Globus pallidus (tissue), 1 donor: Measurements from ENCODE around the gene KRT73.
"Not testable (repeated sequence)": the region's sequence is repeated elsewhere in the genome, so short reads cannot be mapped to it uniquely, and the experiment has no call there.

Experiments
- DNase-seq: peaks from one replicate; pipeline ENCODE4 v3.0.0-alpha.2; 2015; ENCODE audit warnings: low spot score

Gene KRT73

GRCh38 chr12:52600071-52600470, 18.3 kb downstream of the KRT73 start:
- no peak for DNase-seq

- DNase-seq = no peak
Measured at GRCh38 chr12:52598966-52599365, 19.4 kb downstream of the KRT73 start.

- not testable (repeated sequence) for DNase-seq
Measured at GRCh38 chr12:52594237-52594636, 24.1 kb downstream of the KRT73 start.

GRCh38 chr12:52591521-52591920, 26.8 kb downstream of the KRT73 start:
- no peak for DNase-seq

- DNase-seq = no peak
Measured at GRCh38 chr12:52590021-52590420, 28.3 kb downstream of the KRT73 start.

GRCh38 chr12:52587563-52587962, 30.8 kb downstream of the KRT73 start:
- no peak for DNase-seq

- no peak for DNase-seq
Measured at GRCh38 chr12:52585946-52586345, 32.4 kb downstream of the KRT73 start.

GRCh38 chr12:52585066-52585465, 33.3 kb downstream of the KRT73 start:
- no peak for DNase-seq

- DNase-seq = no peak
Measured at GRCh38 chr12:52584156-52584682, 34.1 kb downstream of the KRT73 start.

- peak; percentile 37 for DNase-seq
Measured at GRCh38 chr12:52582971-52583456, 35.3 kb downstream of the KRT73 start.

- DNase-seq = no peak
Measured at GRCh38 chr12:52582486-52582885, 35.9 kb downstream of the KRT73 start.

GRCh38 chr12:52581481-52581880, 36.9 kb downstream of the KRT73 start:
- no peak for DNase-seq

- DNase-seq = no peak
Measured at GRCh38 chr12:52581066-52581465, 37.3 kb downstream of the KRT73 start.

GRCh38 chr12:52580496-52580895, 37.9 kb downstream of the KRT73 start:
- no peak for DNase-seq

- DNase-seq = no peak
Measured at GRCh38 chr12:52579468-52580465, 38.6 kb downstream of the KRT73 start.

- no peak for DNase-seq
Measured at GRCh38 chr12:52578469-52578868, 39.9 kb downstream of the KRT73 start.

- DNase-seq = no peak
Measured at GRCh38 chr12:52577316-52577715, 41.0 kb downstream of the KRT73 start.

- DNase-seq = no peak
Measured at GRCh38 chr12:52575948-52576347, 42.4 kb downstream of the KRT73 start.

- no peak for DNase-seq
Measured at GRCh38 chr12:52575256-52575655, 43.1 kb downstream of the KRT73 start.

- no peak for DNase-seq
Measured at GRCh38 chr12:52573743-52574142, 44.6 kb downstream of the KRT73 start, which contains the start of gene KRT74. Gene KRT74 (minus strand): TSS chr12:52573843. CDS start chr12:52573777, 66 bp downstream.

GRCh38 chr12:52573306-52573705, 45.1 kb downstream of the KRT73 start:
- DNase-seq = no peak

- DNase-seq = no peak
Measured at GRCh38 chr12:52570511-52570910, 47.8 kb downstream of the KRT73 start.

- peak; percentile 31 for DNase-seq
Measured at GRCh38 chr12:52568111-52568510, 50.2 kb downstream of the KRT73 start.
